HCT116 (cell line): ENCODE results near the gene TAPBPL. TPM values are rescaled to one million over a fixed set of nuclear protein-coding genes. Genes with fewer than 3 reads are reported as not detected.

Source experiments
- ATAC-seq: fragments of 200-7000 bp; cut with Tn5 transposase; 2 replicates; pipeline ENCODE4 v1.9.1; 2020; ENCODE audit warnings: mild to moderate bottlenecking, moderate library complexity
- BruUV-seq: library from RNA; stranded (reverse); fragments of 400-500 nt; replicated peaks from 2 replicates; lab custom pipeline; 2021; lab: Mats Ljungman, UMichigan
- CTCF ChIA-PET: fragments of 300-600 bp; sonication (Branson Sonifier 250); formaldehyde crosslinking; loops from one replicate; lab custom pipeline; 2021; ENCODE audit warnings: antibody characterized with exemption; lab: Charles Lee
- POLR2A ChIA-PET: fragments of 300-600, 350-600 bp; sonication (Branson Sonifier 250); formaldehyde crosslinking; loops from one replicate; lab custom pipeline; 2021; ENCODE audit warnings: antibody characterized with exemption; lab: Charles Lee
- RAD21 ChIA-PET, 2 experiments: fragments of 300-600 bp; sonication (Branson Sonifier 250); formaldehyde crosslinking; loops; one replicate each; lab custom pipeline; 2023; ENCODE audit warnings: low total read pairs in 2 of 2; ENCODE audit not compliant: uncharacterized antibody in 2 of 2, unreplicated experiment in 2 of 2, low non-redundant PET in 1 of 2; lab: Charles Lee
- DNase-seq: peaks from one replicate; pipeline ENCODE4 v3.0.0-alpha.2; 2010; ENCODE audit warnings: low read depth, low spot score
- H2AFZ ChIP-seq: fragments of 200-600 bp; shearing (Covaris generic), sonication (generic); 2 replicates; pipeline ENCODE4 v1.6.1; 2017; ENCODE audit warnings: low read depth, mixed run types, mixed read lengths, antibody characterized with exemption, low read length; ENCODE audit not compliant: poor library complexity, severe bottlenecking
- H3K27ac ChIP-seq: 2 replicates; pipeline ENCODE4 v1.5.1; 2012; ENCODE audit warnings: low read depth, low read length
- H3K27me3 ChIP-seq: fragments of 200-600 bp; sonication (generic); 2 replicates; pipeline ENCODE4 v1.6.1; 2016; ENCODE audit warnings: mixed run types, low read length, mixed read lengths; ENCODE audit not compliant: insufficient read depth
- H3K36me3 ChIP-seq, 2 experiments: fragments of 200-500 bp in 1 of 2; fragments of 200-600 bp in 1 of 2; sonication (Bioruptor generic) in 1 of 2; sonication (generic) in 1 of 2; 2 replicates each; pipeline versions ENCODE4 v1.5.1 to v1.6.1; 2014 to 2016; ENCODE audit warnings: low read length in 2 of 2, inconsistent platforms in 1 of 2, mixed read lengths in 1 of 2, mixed run types in 1 of 2; ENCODE audit not compliant: insufficient read depth in 2 of 2, control insufficient read depth in 1 of 2
- H3K4me1 ChIP-seq, 2 experiments: fragments of 200-600 bp in 1 of 2; sonication (generic) in 1 of 2; 2 replicates each; pipeline versions ENCODE4 v1.5.1 to v1.6.1; 2012 to 2017; ENCODE audit warnings: low read length in 2 of 2, inconsistent platforms in 1 of 2, mild to moderate bottlenecking in 1 of 2, mixed read lengths in 1 of 2, mixed run types in 1 of 2, moderate library complexity in 1 of 2; ENCODE audit not compliant: insufficient read depth in 2 of 2, control insufficient read depth in 1 of 2
- H3K4me2 ChIP-seq: fragments of 200-600 bp; sonication (generic); 2 replicates; pipeline ENCODE4 v1.6.1; 2017; ENCODE audit warnings: mixed run types, low read length, mixed read lengths
- H3K4me3 ChIP-seq, 2 experiments: fragments of 200-600 bp in 1 of 2; sonication (generic) in 1 of 2; replicated peaks in 1 of 2; 2 replicates each; pipeline ENCODE4 v1.5.1; 2011 to 2016; ENCODE audit warnings: low read length in 2 of 2, control low read depth in 1 of 2, low read depth in 1 of 2, mild to moderate bottlenecking in 1 of 2, mixed read lengths in 1 of 2, mixed run types in 1 of 2
- H3K79me2 ChIP-seq: fragments of 200-600 bp; sonication (generic); 2 replicates; pipeline ENCODE4 v1.6.1; 2017; ENCODE audit warnings: mild to moderate bottlenecking, mixed run types, low read length, moderate library complexity, mixed read lengths; ENCODE audit not compliant: insufficient read depth
- H3K9ac ChIP-seq: fragments of 200-600 bp; sonication (generic); 2 replicates; pipeline ENCODE4 v1.6.1; 2016; ENCODE audit warnings: low read length, mixed read lengths
- H3K9me2 ChIP-seq: fragments of 200-600 bp; sonication (generic), shearing (Covaris generic); 2 replicates; pipeline ENCODE4 v1.6.1; 2017; ENCODE audit warnings: mixed run types, mild to moderate bottlenecking, moderate library complexity; ENCODE audit not compliant: insufficient read depth
- H3K9me3 ChIP-seq, 2 experiments: fragments of 200-500 bp in 1 of 2; fragments of 200-600 bp in 1 of 2; sonication (Bioruptor generic) in 1 of 2; sonication (generic) in 1 of 2; 2 replicates each; pipeline ENCODE4 v1.6.1; 2014 to 2017; ENCODE audit warnings: low read length in 2 of 2, mixed read lengths in 2 of 2, inconsistent platforms in 1 of 2, low read depth in 1 of 2, mild to moderate bottlenecking in 1 of 2, mixed run types in 1 of 2, moderate library complexity in 1 of 2; ENCODE audit not compliant: control insufficient read depth in 1 of 2, insufficient read depth in 1 of 2
- H4K20me1 ChIP-seq: fragments of 200-600 bp; sonication (generic), shearing (Covaris generic); 2 replicates; pipeline ENCODE4 v1.6.1; 2017; ENCODE audit warnings: mixed run types, mild to moderate bottlenecking, moderate library complexity; ENCODE audit not compliant: insufficient read depth
- CBX3 ChIP-seq: IDR thresholded peaks from 2 replicates; pipeline ENCODE4 v1.6.1; 2012; ENCODE audit warnings: low read depth
- CEBPB ChIP-seq: IDR thresholded peaks from 2 replicates; pipeline ENCODE4 v1.6.1; 2012; ENCODE audit warnings: low read depth
- CTCF ChIP-seq, 3 experiments: fragments of 200-600 bp in 1 of 3; sonication (generic) in 1 of 3; IDR thresholded peaks in 2 of 3; conservative IDR thresholded peaks in 1 of 3; 2 replicates each; pipeline ENCODE4 v1.5.1; 2012 to 2017; ENCODE audit warnings: low read depth in 2 of 3, low read length in 2 of 3, antibody characterized with exemption in 1 of 3, borderline replicate concordance in 1 of 3, control low read depth in 1 of 3, mild to moderate bottlenecking in 1 of 3, mixed read lengths in 1 of 3, mixed run types in 1 of 3, moderate library complexity in 1 of 3; ENCODE audit not compliant: insufficient read depth in 1 of 3
- EGR1 ChIP-seq: IDR thresholded peaks from 2 replicates; pipeline ENCODE4 v1.6.1; 2012; ENCODE audit warnings: low read depth
- ELF1 ChIP-seq: IDR thresholded peaks from 2 replicates; pipeline ENCODE4 v1.6.1; 2012; ENCODE audit warnings: low read depth, borderline replicate concordance
- EZH2 ChIP-seq: fragments of 200-600 bp; sonication (generic); IDR thresholded peaks from 2 replicates; pipeline ENCODE4 v1.6.1; 2017; ENCODE audit warnings: antibody characterized with exemption, mixed run types
- FOSL1 ChIP-seq: IDR thresholded peaks from 2 replicates; pipeline ENCODE4 v1.6.1; 2012; ENCODE audit warnings: low read depth
- JUND ChIP-seq: IDR thresholded peaks from 2 replicates; pipeline ENCODE4 v1.6.1; 2012
- MAX ChIP-seq: IDR thresholded peaks from 2 replicates; pipeline ENCODE4 v1.6.1; 2012
- POLR2A ChIP-seq: IDR thresholded peaks from 2 replicates; pipeline ENCODE4 v1.7.0; 2011; ENCODE audit warnings: borderline replicate concordance; ENCODE audit not compliant: insufficient read depth, insufficient read length; ENCODE audit errors: extremely low read depth
- POLR2AphosphoS5 ChIP-seq: IDR thresholded peaks from 2 replicates; pipeline ENCODE4 v1.6.1; 2011; ENCODE audit warnings: mild to moderate bottlenecking, low read depth, low read length, moderate library complexity
- SIN3A ChIP-seq: IDR thresholded peaks from 2 replicates; pipeline ENCODE4 v1.6.1; 2012; ENCODE audit warnings: low read depth
- SP1 ChIP-seq: IDR thresholded peaks from 2 replicates; pipeline ENCODE4 v1.6.1; 2012; ENCODE audit warnings: low read depth
- SRF ChIP-seq: IDR thresholded peaks from 2 replicates; pipeline ENCODE4 v1.6.1; 2012; ENCODE audit warnings: low read depth
- TCF7L2 ChIP-seq: IDR thresholded peaks from 2 replicates; pipeline ENCODE4 v1.7.0; 2011; ENCODE audit warnings: borderline replicate concordance, inconsistent platforms; ENCODE audit not compliant: insufficient read depth, insufficient read length; ENCODE audit errors: extremely low read depth
- ZFX ChIP-seq: fragments of 450-650 bp; IDR thresholded peaks from 2 replicates; pipeline ENCODE4 v1.6.1; 2017
- ZNF274 ChIP-seq: fragments of 200-500 bp; sonication (Bioruptor generic); IDR thresholded peaks from 2 replicates; pipeline ENCODE4 v1.6.1; 2014; ENCODE audit warnings: mild to moderate bottlenecking, low read depth, low read length, inconsistent platforms
- intact Hi-C: fragments of 100-400 bp; cut with micrococcal nuclease; formaldehyde crosslinking; loops from 2 replicates; pipeline ENCODE4 v1.10.0; 2022
- total RNA-seq: library from RNA; stranded (reverse); gene quantifications from one replicate; pipeline ENCODE4 v1.2.1, GENCODE V29; 2021; ENCODE audit not compliant: unreplicated experiment
- TF ChIP-seq, protein P1 (sequence below): IDR thresholded peaks from 2 replicates; pipeline ENCODE4 v1.6.1; 2012; ENCODE audit warnings: low read depth
- TF ChIP-seq, protein P2 (sequence below): IDR thresholded peaks from 2 replicates; pipeline ENCODE4 v1.6.1; 2011; ENCODE audit warnings: mild to moderate bottlenecking, low read length, moderate library complexity; ENCODE audit not compliant: insufficient replicate concordance; ENCODE audit errors: extremely low read depth

Gene TAPBPL
- total RNA-seq, 1 experiment from 2014 or later: 0.54 TPM

DNA sequence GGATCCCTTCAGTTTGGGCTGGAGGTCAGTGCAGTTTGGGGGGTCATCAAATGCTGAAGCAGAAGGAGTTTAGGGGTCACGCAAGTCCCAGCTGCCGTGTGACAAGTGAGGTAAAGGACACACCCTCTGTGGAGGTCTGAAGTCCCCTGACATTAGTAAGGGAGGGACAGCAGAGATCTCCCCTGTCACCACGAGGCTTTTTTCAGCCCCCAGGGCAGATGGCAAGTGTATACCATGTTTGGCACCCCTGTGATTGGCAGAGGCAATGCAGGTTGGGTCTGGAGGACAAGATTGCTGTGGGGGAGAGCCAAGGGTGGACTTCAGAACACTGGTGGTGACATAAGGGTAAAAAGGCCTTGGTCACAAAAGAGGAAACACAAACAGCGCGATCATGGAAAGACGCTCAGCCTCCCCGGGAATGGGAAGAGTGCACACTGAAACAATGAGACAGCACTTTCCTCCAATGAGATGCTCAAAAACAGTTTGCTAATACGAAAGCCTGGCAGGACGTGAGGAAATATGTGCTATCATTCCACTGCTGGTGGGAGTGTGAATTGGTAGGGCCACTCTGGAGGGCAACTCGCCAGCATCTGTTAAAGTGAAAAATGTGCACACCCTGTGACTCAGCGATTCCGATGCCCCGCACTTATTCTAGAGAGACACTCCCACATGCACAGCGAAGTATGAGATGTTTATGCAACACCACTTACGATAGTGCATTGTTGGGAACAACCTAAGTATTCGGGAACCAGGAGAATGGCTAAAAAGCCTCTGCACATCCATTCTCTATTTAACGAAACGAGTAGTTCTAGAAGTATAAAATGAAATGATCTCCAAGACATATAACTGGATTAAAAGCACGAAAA lies 21.5 kb upstream of the TAPBPL start:
- POLR2A ChIA-PET: no interaction called here
- H3K79me2 ChIP-seq: no peaks in the 10 kb centered on the region
- no TSS peak for BruUV-seq
- no peaks in the 10 kb centered on the region for H3K9me3 ChIP-seq
- DNase-seq (peak; percentile 76), ATAC-seq (peak; percentile 85)
- H3K27me3 ChIP-seq: no peaks in the 10 kb centered on the region
- H3K4me2 ChIP-seq: peak overlapping the region; percentile 76
- no peaks in the 10 kb centered on the region for H3K36me3 ChIP-seq
- peaks cover 21 to 33% of the 10 kb centered on the region in 2 experiments for H3K4me1 ChIP-seq
- peak overlapping the region; percentile 48 for H3K9ac ChIP-seq
- no peaks in the 10 kb centered on the region for H3K9me2 ChIP-seq
- peak overlapping the region; percentile 70 for H2AFZ ChIP-seq
- CTCF ChIA-PET: no interaction called here
- no peaks in the 10 kb centered on the region for H4K20me1 ChIP-seq
- intact Hi-C loops: loop anchor here (2.0 kb wide), 1 partner anchor 40 kb away; the partner anchor contains the start of gene VAMP1
- RAD21 ChIA-PET: no interaction called here
- peak overlapping the region; percentile 24 to 29 for H3K4me3 ChIP-seq
- peak overlapping the region; percentile 76 for H3K27ac ChIP-seq
- TF ChIP-seq TCF7L2: no peak
- TF ChIP-seq FOSL1: peak; percentile 80
- no peak for TF ChIP-seq EZH2
- peak; percentile 70 for TF ChIP-seq EGR1
- peak; percentile 33; the same call in 1 of the 2 replicates for TF ChIP-seq SIN3A
- TF ChIP-seq POLR2AphosphoS5: peak; percentile 51; the same call in 1 of the 2 replicates
- TF ChIP-seq SRF: no peak
- TF ChIP-seq, protein P1, sequence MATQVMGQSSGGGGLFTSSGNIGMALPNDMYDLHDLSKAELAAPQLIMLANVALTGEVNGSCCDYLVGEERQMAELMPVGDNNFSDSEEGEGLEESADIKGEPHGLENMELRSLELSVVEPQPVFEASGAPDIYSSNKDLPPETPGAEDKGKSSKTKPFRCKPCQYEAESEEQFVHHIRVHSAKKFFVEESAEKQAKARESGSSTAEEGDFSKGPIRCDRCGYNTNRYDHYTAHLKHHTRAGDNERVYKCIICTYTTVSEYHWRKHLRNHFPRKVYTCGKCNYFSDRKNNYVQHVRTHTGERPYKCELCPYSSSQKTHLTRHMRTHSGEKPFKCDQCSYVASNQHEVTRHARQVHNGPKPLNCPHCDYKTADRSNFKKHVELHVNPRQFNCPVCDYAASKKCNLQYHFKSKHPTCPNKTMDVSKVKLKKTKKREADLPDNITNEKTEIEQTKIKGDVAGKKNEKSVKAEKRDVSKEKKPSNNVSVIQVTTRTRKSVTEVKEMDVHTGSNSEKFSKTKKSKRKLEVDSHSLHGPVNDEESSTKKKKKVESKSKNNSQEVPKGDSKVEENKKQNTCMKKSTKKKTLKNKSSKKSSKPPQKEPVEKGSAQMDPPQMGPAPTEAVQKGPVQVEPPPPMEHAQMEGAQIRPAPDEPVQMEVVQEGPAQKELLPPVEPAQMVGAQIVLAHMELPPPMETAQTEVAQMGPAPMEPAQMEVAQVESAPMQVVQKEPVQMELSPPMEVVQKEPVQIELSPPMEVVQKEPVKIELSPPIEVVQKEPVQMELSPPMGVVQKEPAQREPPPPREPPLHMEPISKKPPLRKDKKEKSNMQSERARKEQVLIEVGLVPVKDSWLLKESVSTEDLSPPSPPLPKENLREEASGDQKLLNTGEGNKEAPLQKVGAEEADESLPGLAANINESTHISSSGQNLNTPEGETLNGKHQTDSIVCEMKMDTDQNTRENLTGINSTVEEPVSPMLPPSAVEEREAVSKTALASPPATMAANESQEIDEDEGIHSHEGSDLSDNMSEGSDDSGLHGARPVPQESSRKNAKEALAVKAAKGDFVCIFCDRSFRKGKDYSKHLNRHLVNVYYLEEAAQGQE: no peak
- no peak for TF ChIP-seq ZNF274
- TF ChIP-seq CTCF (IDR thresholded peaks at IDR 0.05 in 2 of 3, conservative IDR thresholded peaks at IDR 0.05 in 1 of 3; ENCODE audit: borderline replicate concordance in 1 of 3, insufficient read depth in 1 of 3, low read depth in 2 of 3, low read length in 2 of 3): no peak
- TF ChIP-seq ELF1: no peak
- TF ChIP-seq MAX: peak; percentile 74
- no peak for TF ChIP-seq ZFX
- TF ChIP-seq, protein P2, sequence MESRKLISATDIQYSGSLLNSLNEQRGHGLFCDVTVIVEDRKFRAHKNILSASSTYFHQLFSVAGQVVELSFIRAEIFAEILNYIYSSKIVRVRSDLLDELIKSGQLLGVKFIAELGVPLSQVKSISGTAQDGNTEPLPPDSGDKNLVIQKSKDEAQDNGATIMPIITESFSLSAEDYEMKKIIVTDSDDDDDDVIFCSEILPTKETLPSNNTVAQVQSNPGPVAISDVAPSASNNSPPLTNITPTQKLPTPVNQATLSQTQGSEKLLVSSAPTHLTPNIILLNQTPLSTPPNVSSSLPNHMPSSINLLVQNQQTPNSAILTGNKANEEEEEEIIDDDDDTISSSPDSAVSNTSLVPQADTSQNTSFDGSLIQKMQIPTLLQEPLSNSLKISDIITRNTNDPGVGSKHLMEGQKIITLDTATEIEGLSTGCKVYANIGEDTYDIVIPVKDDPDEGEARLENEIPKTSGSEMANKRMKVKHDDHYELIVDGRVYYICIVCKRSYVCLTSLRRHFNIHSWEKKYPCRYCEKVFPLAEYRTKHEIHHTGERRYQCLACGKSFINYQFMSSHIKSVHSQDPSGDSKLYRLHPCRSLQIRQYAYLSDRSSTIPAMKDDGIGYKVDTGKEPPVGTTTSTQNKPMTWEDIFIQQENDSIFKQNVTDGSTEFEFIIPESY: peak; percentile 29
- TF ChIP-seq JUND: peak; percentile 85
- peak; percentile 79; the same call in 1 of the 2 replicates for TF ChIP-seq CEBPB
- TF ChIP-seq CBX3: peak; percentile 69; the same call in 1 of the 2 replicates
- TF ChIP-seq POLR2A: no peak
- peak; percentile 59 for TF ChIP-seq SP1
